ENCODE measurements around the gene PLA2G4A.

The PLA2G4A gene

DNA sequence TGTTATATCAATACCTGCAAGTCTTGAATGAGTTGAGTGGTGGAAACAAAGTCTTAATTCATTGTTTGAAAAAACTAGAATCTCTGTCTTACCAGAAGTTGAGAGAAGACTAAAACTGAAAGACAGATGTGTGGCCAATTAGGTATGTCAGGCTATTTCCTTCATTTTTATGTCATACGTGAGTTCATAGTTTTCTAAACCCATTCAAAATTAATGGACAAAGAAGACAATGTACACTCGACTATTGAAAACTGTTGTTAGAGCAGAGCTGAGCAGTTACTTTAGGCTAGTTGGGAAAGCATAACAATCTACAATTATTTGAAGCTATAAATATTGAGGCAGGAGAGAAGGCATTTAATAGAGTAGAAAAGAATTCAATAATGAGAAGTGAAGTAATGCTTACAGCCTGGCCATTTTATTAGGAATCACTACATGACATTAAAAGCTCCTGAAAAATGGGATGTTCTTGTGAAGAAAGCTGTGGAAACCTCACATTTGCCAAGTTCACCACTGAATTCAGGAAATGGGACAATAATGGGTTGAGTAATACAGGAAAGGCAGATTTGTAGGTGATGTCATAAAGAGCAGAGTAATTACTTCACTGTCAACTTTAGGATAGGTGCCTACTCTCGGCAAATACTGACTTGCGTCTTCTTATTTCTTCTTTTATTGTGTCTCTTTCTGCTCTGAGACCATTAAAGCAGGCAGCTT lies 204.4 kb downstream of the PLA2G4A start:
- no peak for DNase-seq

DNA sequence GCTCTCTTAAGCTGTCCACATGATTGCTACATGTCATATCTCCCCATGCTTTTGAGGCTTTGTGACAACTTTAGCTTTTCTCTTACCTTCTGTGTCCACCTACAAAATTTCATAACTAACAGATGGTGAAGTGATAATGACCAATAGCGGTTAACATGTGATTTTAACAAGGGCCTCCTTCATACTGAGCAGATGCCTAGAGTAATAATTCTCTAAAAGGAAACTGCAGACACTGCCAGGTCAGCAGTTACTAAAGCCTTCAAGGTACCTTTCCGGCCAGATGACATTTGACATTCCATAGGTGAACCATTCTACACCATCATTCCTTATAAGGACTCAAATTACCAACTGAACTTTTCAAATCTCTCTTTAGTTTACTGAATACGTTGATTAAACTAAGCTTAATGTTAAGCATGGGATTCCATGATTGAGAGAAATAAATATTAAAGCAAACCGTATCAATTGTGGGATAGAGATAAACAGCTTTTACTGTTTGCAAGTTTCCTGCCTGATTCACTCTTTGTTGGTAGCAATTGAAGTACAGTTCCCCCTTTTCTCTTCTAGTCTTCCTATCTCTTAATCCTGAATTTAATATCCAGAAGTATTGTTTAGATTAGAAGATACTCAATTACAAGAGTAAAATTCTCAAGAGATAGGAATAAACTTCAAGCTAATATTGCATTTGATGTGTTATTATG lies 205.1 kb downstream of the PLA2G4A start:
- no peak for DNase-seq

DNA sequence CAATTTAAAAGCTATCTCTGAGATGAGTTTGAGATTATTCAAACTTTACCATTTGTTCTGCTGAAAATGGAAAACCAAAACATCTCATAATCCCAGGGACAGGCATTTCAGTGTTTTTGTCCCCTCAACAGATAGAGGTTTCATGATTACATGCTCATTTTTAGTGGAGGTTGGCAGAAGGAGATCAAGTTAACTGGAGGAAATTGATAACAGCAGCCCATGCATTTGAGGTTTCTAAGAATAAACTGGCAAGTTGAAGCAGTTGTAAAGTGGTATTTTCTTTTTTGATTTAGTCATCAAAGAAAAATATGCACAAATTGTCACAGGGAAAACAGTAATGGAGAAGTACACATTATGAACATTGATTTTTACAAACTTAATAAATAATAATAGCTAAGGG lies 205.8 kb downstream of the PLA2G4A start:
- DNase-seq, result no peak

DNA sequence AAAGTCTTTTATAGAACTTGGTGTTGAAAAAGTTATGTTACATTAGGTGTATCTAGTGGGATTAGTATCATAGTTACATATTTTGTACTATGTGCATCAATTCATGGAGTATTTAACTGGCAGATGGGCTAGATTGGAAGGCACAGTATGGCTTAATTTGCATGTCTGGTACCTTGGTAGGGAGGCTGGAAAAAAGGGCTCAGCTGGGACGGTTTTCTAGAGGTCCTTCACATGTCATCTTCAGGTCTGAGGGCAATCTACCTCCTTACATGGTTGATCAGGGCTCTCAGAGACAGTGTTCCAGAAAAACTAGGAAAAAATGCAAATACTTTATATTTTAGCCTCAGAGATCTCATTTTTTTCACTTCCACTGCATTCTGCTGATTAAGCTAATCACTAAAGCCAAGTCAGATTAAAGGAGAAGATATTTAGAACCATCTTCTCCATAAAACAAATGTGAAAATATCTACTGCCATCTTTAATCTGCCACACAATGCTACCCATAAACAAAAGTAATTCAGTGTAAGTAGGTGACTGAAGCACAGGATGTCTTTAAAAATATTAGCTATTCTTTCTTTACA lies 209.3 kb downstream of the PLA2G4A start:
- DNase-seq, result no peak
